Neural cell (in vitro differentiated cells): Measurements from ENCODE around the gene KIF16B.

Source experiments
- EP300 ChIP-seq: fragments of 450-650 bp; conservative IDR thresholded peaks from 2 replicates; pipeline ENCODE4 v1.6.1; 2014; ENCODE audit warnings: antibody characterized with exemption, mild to moderate bottlenecking, moderate library complexity; ENCODE audit not compliant: poor library complexity, severe bottlenecking
- EZH2 ChIP-seq: fragments of 200-600, 300-800 bp; shearing (Covaris generic), sonication (generic); IDR thresholded peaks from 2 replicates; pipeline ENCODE4 v1.6.1; 2014; ENCODE audit warnings: antibody characterized with exemption, low read length, borderline replicate concordance, mild to moderate bottlenecking; ENCODE audit not compliant: insufficient read depth, poor library complexity, severe bottlenecking
- TF ChIP-seq, protein P1 (sequence below): fragments of 450-650 bp; IDR thresholded peaks from 2 replicates; pipeline ENCODE4 v1.5.1; 2014; ENCODE audit warnings: antibody characterized with exemption, mild to moderate bottlenecking, moderate library complexity; ENCODE audit not compliant: poor library complexity, severe bottlenecking
- TF ChIP-seq, protein P2 (sequence below): IDR thresholded peaks from 2 replicates; pipeline ENCODE4 v1.6.1; 2012; ENCODE audit warnings: borderline replicate concordance

DNA sequence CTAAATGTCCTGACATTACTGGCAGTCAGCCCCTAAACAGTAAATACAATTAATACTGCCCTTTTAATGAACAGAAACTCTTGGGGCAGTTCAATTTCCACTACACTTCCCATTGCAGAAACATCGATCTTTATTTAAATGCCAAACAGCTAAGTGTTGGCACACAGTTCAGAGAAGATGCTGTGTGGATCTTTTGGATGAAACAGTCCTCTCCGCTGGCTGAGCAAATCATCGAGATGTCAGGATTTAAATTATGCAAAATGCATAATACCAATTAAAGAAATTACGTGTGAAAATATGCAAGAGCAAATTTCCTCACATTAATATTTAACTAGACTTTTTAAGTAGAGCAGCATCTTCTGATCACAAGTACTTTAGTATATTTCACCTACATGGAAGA is 132.6 kb downstream of the KIF16B start:
- TF ChIP-seq EP300 = no peak
- TF ChIP-seq, protein P1, sequence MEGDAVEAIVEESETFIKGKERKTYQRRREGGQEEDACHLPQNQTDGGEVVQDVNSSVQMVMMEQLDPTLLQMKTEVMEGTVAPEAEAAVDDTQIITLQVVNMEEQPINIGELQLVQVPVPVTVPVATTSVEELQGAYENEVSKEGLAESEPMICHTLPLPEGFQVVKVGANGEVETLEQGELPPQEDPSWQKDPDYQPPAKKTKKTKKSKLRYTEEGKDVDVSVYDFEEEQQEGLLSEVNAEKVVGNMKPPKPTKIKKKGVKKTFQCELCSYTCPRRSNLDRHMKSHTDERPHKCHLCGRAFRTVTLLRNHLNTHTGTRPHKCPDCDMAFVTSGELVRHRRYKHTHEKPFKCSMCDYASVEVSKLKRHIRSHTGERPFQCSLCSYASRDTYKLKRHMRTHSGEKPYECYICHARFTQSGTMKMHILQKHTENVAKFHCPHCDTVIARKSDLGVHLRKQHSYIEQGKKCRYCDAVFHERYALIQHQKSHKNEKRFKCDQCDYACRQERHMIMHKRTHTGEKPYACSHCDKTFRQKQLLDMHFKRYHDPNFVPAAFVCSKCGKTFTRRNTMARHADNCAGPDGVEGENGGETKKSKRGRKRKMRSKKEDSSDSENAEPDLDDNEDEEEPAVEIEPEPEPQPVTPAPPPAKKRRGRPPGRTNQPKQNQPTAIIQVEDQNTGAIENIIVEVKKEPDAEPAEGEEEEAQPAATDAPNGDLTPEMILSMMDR = no peak
- TF ChIP-seq, protein P2, sequence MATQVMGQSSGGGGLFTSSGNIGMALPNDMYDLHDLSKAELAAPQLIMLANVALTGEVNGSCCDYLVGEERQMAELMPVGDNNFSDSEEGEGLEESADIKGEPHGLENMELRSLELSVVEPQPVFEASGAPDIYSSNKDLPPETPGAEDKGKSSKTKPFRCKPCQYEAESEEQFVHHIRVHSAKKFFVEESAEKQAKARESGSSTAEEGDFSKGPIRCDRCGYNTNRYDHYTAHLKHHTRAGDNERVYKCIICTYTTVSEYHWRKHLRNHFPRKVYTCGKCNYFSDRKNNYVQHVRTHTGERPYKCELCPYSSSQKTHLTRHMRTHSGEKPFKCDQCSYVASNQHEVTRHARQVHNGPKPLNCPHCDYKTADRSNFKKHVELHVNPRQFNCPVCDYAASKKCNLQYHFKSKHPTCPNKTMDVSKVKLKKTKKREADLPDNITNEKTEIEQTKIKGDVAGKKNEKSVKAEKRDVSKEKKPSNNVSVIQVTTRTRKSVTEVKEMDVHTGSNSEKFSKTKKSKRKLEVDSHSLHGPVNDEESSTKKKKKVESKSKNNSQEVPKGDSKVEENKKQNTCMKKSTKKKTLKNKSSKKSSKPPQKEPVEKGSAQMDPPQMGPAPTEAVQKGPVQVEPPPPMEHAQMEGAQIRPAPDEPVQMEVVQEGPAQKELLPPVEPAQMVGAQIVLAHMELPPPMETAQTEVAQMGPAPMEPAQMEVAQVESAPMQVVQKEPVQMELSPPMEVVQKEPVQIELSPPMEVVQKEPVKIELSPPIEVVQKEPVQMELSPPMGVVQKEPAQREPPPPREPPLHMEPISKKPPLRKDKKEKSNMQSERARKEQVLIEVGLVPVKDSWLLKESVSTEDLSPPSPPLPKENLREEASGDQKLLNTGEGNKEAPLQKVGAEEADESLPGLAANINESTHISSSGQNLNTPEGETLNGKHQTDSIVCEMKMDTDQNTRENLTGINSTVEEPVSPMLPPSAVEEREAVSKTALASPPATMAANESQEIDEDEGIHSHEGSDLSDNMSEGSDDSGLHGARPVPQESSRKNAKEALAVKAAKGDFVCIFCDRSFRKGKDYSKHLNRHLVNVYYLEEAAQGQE = no peak
- no peak for TF ChIP-seq EZH2
